ENCODE data around the gene LMBR1.
"Not testable (repeated sequence)": the region's sequence is repeated elsewhere in the genome, so short reads cannot be mapped to it uniquely, and the experiment has no call there.

Gene LMBR1, protein sequence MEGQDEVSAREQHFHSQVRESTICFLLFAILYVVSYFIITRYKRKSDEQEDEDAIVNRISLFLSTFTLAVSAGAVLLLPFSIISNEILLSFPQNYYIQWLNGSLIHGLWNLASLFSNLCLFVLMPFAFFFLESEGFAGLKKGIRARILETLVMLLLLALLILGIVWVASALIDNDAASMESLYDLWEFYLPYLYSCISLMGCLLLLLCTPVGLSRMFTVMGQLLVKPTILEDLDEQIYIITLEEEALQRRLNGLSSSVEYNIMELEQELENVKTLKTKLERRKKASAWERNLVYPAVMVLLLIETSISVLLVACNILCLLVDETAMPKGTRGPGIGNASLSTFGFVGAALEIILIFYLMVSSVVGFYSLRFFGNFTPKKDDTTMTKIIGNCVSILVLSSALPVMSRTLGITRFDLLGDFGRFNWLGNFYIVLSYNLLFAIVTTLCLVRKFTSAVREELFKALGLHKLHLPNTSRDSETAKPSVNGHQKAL

GRCh38 chr7:156892821-156893706 lies at the start of gene LMBR1:
TSS of gene LMBR1 (minus strand) at chr7:156893183. CDS start at chr7:156892993, 190 bp downstream.
- peak; percentile 96 for DNase-seq

GRCh38 chr7:156942708-156943090 lies 49.7 kb upstream of the LMBR1 start:
- no peak for DNase-seq

- no peak for DNase-seq
Observed at GRCh38 chr7:156941393-156942182, 48.6 kb upstream of the LMBR1 start.

DNA sequence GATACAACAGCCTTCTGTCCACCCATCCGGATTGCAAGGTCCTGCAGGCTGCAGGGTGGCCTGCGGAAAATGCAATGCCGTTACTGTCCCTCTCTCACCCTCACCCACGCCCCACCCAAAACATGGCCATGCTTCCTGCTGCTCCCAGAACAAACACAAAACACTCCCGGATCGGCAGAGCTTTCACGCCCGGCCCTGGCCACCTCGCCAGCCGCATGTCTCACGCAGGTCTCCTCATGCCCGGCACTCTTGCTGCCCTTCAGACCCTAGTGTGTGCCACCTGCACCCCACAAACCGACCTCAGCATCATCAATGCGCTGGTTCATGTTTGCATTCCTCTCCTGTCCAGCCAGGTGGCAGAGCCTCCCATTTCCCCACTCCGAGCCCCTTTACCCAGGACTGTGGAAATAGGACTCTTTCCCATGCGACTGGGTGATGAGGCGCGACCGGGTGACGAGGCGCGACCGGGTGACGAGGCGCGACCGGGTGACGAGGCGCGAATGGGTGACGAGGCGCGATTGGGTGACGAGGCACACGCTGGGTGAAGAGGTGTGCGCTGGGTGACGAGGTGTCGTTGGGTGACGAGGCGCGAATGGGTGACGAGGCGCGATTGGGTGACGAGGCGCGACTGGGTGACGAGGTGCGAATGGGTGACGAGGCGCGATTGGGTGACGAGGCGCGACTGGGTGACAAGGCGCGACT lies 47.6 kb upstream of the LMBR1 start:
- DNase-seq: no peak

GRCh38 chr7:156936766-156937165 lies 43.8 kb upstream of the LMBR1 start:
- not testable (repeated sequence) for DNase-seq

DNA sequence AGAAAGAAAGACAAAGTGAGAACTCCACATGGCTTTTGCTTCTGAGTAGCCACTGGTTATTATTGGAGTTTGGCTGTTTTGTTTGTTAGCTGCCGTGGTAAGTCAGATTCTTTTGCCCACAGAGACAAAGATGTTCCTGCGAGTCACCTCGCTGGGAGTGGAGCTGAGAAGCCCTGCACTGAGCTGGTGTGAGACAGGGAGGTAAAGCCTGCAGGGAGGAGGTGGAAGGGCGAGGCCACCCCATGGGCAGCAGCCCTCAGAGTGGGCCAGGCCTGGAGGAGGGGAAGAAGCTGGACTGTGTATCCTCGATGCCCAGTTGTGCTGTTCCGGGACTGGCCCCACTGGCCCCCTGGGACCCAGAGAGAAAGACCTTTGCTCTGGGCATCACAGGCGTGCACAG lies 42.3 kb upstream of the LMBR1 start:
- DNase-seq: no peak

- DNase-seq: no peak
Observed at GRCh38 chr7:156932006-156932405, 39.0 kb upstream of the LMBR1 start.

DNA sequence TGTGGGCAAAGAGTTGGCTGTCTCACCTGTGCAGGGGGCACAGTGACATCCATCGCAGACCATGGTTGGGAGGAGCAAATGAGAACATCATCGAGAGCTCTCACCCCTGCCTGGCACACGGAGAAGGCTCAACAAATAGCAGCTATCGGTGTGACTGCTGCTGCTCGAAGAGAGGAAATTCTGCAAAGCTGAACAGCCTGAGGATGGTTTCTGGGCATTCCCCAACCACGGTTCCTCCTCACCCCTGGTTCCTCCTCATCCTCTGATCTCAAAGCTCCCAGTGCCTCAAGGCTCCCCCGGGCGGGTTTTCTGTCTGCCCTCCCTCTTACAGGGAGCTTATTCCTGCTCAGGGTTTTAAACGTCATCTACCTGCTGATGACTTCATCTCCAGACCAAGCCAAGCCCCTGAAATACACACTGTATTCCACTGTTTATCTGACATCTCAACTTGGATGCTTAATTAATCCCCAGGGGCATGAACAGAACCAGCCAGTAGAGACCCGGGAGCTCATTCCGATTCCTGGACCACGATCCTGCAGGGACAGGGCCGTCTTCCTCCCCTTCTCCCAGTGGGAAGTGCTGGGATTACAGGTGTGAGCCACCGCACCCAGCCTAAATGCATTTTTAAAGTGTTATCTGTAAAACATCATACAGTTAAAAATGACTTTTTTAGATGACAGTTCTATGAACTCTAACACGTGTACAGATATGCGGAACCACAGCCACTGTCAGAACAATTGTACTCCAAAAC lies 37.0 kb upstream of the LMBR1 start:
- no peak for DNase-seq

DNA sequence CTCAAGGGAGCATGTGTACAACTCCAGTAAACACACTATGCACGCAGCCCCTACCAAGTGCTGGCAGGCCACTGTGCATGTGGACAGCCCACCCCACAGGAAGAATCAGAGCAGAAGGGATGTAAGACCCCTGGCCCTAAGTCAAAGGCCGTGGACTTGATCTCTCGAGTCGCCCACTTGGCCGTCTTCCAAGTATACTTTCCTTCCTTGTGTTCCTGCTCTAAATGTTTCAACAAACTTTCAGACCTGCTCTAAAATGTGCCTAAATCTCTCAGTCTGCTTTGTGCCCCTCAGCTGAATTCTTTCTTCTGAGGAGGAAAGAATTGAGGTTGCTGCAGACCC lies 35.4 kb upstream of the LMBR1 start:
- no peak for DNase-seq

- DNase-seq: no peak
Observed at GRCh38 chr7:156927571-156928405, 34.8 kb upstream of the LMBR1 start.

GRCh38 chr7:156925821-156926220 lies 32.8 kb upstream of the LMBR1 start:
- DNase-seq: not testable (repeated sequence)

GRCh38 chr7:156922304-156922703 lies 29.3 kb upstream of the LMBR1 start:
- not testable (repeated sequence) for DNase-seq

DNA sequence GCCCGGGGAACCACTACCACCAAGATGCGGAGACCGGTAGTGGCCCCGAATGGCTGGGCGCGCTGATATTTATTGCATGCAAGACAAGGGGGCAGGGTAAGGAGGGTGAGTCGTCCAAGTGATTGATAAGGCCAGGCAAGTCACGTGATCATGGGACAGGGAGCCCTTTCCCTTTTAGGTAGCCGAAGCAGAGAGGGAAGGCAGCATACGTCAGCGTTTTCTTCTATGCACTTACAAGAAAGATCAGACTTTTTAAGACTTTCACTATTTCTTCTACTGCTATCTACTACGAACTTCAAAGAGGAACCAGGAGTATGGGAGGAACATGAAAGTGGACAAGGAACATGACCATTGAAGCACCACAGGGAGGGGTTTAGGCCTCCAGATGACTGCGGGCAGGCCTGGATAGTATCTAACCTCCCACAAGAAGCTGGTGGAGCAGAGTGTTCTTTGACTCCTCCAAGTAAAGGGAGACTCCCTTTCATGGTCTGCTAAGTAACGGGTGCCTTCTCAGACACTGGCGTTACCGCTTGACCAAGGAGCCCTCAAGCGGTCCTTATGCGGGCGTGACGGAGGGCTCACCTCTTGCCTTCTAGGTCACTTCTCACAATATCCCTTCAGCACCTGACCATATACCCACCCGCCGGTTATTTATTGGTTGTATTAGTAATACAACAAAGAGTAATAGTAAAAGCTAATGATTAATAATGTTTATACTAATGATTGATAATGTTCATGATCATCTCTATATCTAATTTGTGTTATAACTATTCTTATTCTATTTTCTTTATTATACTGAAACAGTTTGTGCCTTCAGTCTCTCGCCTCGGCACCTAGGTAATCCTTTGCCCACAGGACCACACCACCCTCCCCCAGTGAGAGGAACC lies 27.7 kb upstream of the LMBR1 start:
- DNase-seq: not testable (repeated sequence)

GRCh38 chr7:156920076-156920475 lies 27.1 kb upstream of the LMBR1 start:
- no peak for DNase-seq

- DNase-seq: no peak
Observed at GRCh38 chr7:156919132-156919713, 26.2 kb upstream of the LMBR1 start.

- no peak for DNase-seq
Observed at GRCh38 chr7:156918635-156919034, 25.7 kb upstream of the LMBR1 start.

DNA sequence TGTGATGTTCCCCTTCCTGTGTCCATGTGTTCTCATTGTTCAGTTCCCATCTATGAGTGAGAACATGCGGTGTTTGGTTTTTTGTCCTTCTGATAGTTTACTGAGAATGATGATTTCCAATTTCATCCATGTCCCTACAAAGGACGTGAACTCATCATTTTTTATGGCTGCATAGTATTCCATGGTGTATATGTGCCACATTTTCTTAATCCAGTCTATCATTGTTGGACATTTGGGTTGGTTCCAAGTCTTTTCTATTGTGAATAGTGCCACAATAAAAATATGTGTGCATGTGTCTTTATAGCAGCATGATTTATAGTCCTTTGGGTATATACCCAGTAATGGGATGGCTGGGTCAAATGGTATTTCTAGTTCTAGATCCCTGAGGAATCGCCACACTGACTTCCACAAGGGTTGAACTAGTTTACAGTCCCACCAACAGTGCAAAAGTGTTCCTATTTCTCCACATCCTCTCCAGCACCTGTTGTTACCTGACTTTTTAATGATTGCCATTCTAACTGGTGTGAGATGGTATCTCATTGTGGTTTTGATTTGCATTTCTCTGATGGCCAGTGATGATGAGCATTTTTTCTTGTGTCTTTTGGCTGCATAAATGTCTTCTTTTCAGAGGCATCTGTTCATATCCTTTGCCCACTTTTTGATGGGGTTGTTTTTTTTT lies 16.7 kb upstream of the LMBR1 start:
- not testable (repeated sequence) for DNase-seq

DNA sequence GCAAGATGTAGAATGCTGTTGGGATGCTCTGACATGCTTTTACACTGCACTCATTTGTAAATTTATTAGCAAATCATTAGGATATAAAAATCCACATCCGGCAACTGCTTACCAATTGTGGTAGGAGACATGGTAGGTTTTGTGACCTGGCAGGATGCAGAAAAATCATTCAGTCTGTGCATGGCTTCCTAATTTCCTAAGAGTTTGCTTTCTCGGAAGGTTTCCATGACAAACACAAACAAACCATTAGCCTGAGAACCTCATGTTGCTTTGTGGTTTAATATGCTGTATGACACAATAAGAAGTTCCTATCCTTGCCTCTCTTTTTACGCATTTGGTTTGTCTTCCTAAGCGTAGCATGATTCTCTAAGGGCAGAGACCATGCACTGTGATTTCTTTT lies 14.7 kb upstream of the LMBR1 start:
- no peak for DNase-seq
